C1 segment of cervical spinal cord (tissue), 14 donors: ENCODE measurements around the gene MMRN1.

ENCODE experiments used
- DNase-seq, 14 donors: peaks; one replicate each; lab custom pipeline; 2025; lab: John Stamatoyannopoulos, UW

The MMRN1 gene

GRCh38 chr4:89894649-89895550 lies at the start of gene MMRN1:
Gene MMRN1, plus strand, starts transcription at chr4:89894854. Its CDS starts 118 bp downstream, at chr4:89894972.
- DNase-seq = peak in 1 of 14 donors; percentile 20

GRCh38 chr4:89847571-89848325 lies 46.9 kb upstream of the MMRN1 start:
- DNase-seq = no peak

GRCh38 chr4:89855236-89855635 lies 39.4 kb upstream of the MMRN1 start:
- DNase-seq = no peak

GRCh38 chr4:89860971-89861370 lies 33.7 kb upstream of the MMRN1 start:
- no peak for DNase-seq

- DNase-seq = no peak
Measured at GRCh38 chr4:89863533-89863932, 31.1 kb upstream of the MMRN1 start.

GRCh38 chr4:89868276-89868675 lies 26.4 kb upstream of the MMRN1 start:
- DNase-seq = no peak

- no peak for DNase-seq
Measured at GRCh38 chr4:89868999-89869589, 25.6 kb upstream of the MMRN1 start.

- no peak for DNase-seq
Measured at GRCh38 chr4:89871211-89871610, 23.4 kb upstream of the MMRN1 start.

- DNase-seq = no peak
Measured at GRCh38 chr4:89876548-89876947, 18.1 kb upstream of the MMRN1 start.

- no peak for DNase-seq
Measured at GRCh38 chr4:89878611-89879010, 16.0 kb upstream of the MMRN1 start.

GRCh38 chr4:89879215-89879614 lies 15.4 kb upstream of the MMRN1 start:
- no peak for DNase-seq

- DNase-seq = peak in 2 of 14 donors; percentile 1 to 2
Measured at GRCh38 chr4:89889289-89889688, 5.4 kb upstream of the MMRN1 start.

- DNase-seq = no peak
Measured at GRCh38 chr4:89897867-89898266, 3.2 kb downstream of the MMRN1 start.

GRCh38 chr4:89898304-89898716 lies 3.7 kb downstream of the MMRN1 start:
- no peak for DNase-seq

GRCh38 chr4:89899152-89899551 lies 4.5 kb downstream of the MMRN1 start:
- no peak for DNase-seq

- DNase-seq = no peak
Measured at GRCh38 chr4:89899854-89900253, 5.2 kb downstream of the MMRN1 start.

GRCh38 chr4:89901808-89902431 lies 7.3 kb downstream of the MMRN1 start:
- peak in 7 of 14 donors; percentile 3 to 26 (median 7) for DNase-seq

- no peak for DNase-seq
Measured at GRCh38 chr4:89904524-89904923, 9.9 kb downstream of the MMRN1 start.

GRCh38 chr4:89906316-89906715 lies 11.7 kb downstream of the MMRN1 start:
- DNase-seq = no peak

- no peak for DNase-seq
Measured at GRCh38 chr4:89906777-89907521, 12.3 kb downstream of the MMRN1 start.

- no peak for DNase-seq
Measured at GRCh38 chr4:89909889-89910288, 15.2 kb downstream of the MMRN1 start.
